GM23338 (cell line): Measurements from ENCODE around the gene TMEM126B. TPM values are rescaled to one million over a fixed set of nuclear protein-coding genes. Genes with fewer than 3 reads are reported as not detected.
A peak's percentile ranks its signal among the peaks of the same experiment; 100 is the strongest.

Source experiments
- ATAC-seq: fragments of 200-7000 bp; cut with Tn5 transposase; 3 replicates; pipeline ENCODE4 v1.9.1; 2020
- DNase-seq: peaks from one replicate; pipeline ENCODE4 v3.0.0-alpha.2; 2015; ENCODE audit warnings: low spot score
- H2AFZ ChIP-seq: fragments of 200-600 bp; sonication (generic); 2 replicates; pipeline ENCODE4 v1.8.0; 2016; ENCODE audit warnings: antibody characterized with exemption, mild to moderate bottlenecking, moderate library complexity
- H3F3A ChIP-seq: fragments of 200-600 bp; sonication (generic); replicated peaks from 2 replicates; pipeline ENCODE4 v1.8.0; 2017; ENCODE audit warnings: antibody characterized with exemption, mixed run types, low read depth
- H3K27ac ChIP-seq: fragments of 200-600 bp; sonication (generic); 2 replicates; pipeline ENCODE4 v1.6.1; 2016; ENCODE audit warnings: low read depth
- H3K27me3 ChIP-seq: fragments of 200-600 bp; sonication (generic); 2 replicates; pipeline ENCODE4 v1.8.0; 2016; ENCODE audit warnings: mild to moderate bottlenecking, mixed run types, moderate library complexity; ENCODE audit not compliant: insufficient read depth
- H3K36me3 ChIP-seq: fragments of 200-600 bp; sonication (generic); 2 replicates; pipeline ENCODE4 v1.8.0; 2016; ENCODE audit warnings: mild to moderate bottlenecking; ENCODE audit not compliant: insufficient read depth
- H3K4me1 ChIP-seq: fragments of 200-600 bp; sonication (generic); 2 replicates; pipeline ENCODE4 v1.8.0; 2016; ENCODE audit warnings: mild to moderate bottlenecking, moderate library complexity; ENCODE audit not compliant: insufficient read depth
- H3K4me2 ChIP-seq: fragments of 200-600 bp; sonication (generic); 2 replicates; pipeline ENCODE4 v1.7.1; 2017; ENCODE audit warnings: mixed run types
- H3K4me3 ChIP-seq: fragments of 200-600 bp; sonication (generic); 2 replicates; pipeline ENCODE4 v1.6.1; 2016; ENCODE audit warnings: mixed run types
- H3K79me2 ChIP-seq: fragments of 200-600 bp; sonication (generic); replicated peaks from 2 replicates; pipeline ENCODE4 v1.8.0; 2017; ENCODE audit warnings: mild to moderate bottlenecking; ENCODE audit not compliant: insufficient read depth
- H3K9me2 ChIP-seq: fragments of 200-600 bp; sonication (generic); 2 replicates; pipeline ENCODE4 v1.8.0; 2017; ENCODE audit not compliant: insufficient read depth
- H4K20me1 ChIP-seq: fragments of 200-600 bp; sonication (generic); replicated peaks from 2 replicates; pipeline ENCODE4 v1.8.0; 2017; ENCODE audit warnings: mild to moderate bottlenecking; ENCODE audit not compliant: insufficient read depth
- H3K27ac Mint-ChIP-seq: 2 replicates; pipeline ENCODE4 v1.8.0; 2020; ENCODE audit warnings: inconsistent platforms, mild to moderate bottlenecking, moderate library complexity, mixed read lengths
- H3K27me3 Mint-ChIP-seq: 3 replicates; pipeline ENCODE4 v1.8.0; 2022; ENCODE audit warnings: low read depth, mild to moderate bottlenecking, moderate library complexity, mixed read lengths, inconsistent platforms; ENCODE audit not compliant: insufficient read depth, poor library complexity
- H3K36me3 Mint-ChIP-seq: 3 replicates; pipeline ENCODE4 v1.8.0; 2021; ENCODE audit warnings: low read depth, mild to moderate bottlenecking, inconsistent platforms, moderate library complexity, mixed read lengths
- H3K4me1 Mint-ChIP-seq: 3 replicates; pipeline ENCODE4 v1.8.0; 2020; ENCODE audit warnings: mild to moderate bottlenecking, inconsistent platforms, mixed read lengths
- H3K4me3 Mint-ChIP-seq: 3 replicates; pipeline ENCODE4 v1.8.0; 2021; ENCODE audit warnings: moderate library complexity, mild to moderate bottlenecking, inconsistent platforms, mixed read lengths
- H3K9me3 Mint-ChIP-seq: 3 replicates; pipeline ENCODE4 v1.8.0; 2020; ENCODE audit warnings: moderate library complexity, mild to moderate bottlenecking, inconsistent platforms, mixed read lengths
- CREB1 ChIP-seq: fragments of 250-450 bp; sonication (Bioruptor Pico); IDR thresholded peaks from 2 replicates; pipeline ENCODE4 v1.5.0; 2020; ENCODE audit warnings: low read depth, mild to moderate bottlenecking, moderate library complexity
- ETS1 ChIP-seq: IDR thresholded peaks from 2 replicates; pipeline ENCODE4 v1.6.1; 2016; ENCODE audit warnings: antibody characterized with exemption
- EZH2 ChIP-seq: fragments of 200-600 bp; sonication (generic); IDR thresholded peaks from one replicate; pipeline ENCODE4 v1.8.0; 2017; ENCODE audit warnings: antibody characterized with exemption, mild to moderate bottlenecking, low read depth; ENCODE audit not compliant: unreplicated experiment
- EZH2phosphoT487 ChIP-seq: fragments of 200-600 bp; sonication (generic); IDR thresholded peaks from one replicate; pipeline ENCODE4 v1.8.1; 2018; ENCODE audit warnings: antibody characterized with exemption; ENCODE audit not compliant: unreplicated experiment
- JUNB ChIP-seq: IDR thresholded peaks from one replicate; pipeline ENCODE4 v1.6.1; 2016; ENCODE audit warnings: antibody characterized with exemption; ENCODE audit not compliant: unreplicated experiment
- STAT1 ChIP-seq: IDR thresholded peaks from one replicate; pipeline ENCODE4 v1.6.1; 2016; ENCODE audit warnings: antibody characterized with exemption; ENCODE audit not compliant: unreplicated experiment
- polyA plus RNA-seq: library from polyadenylated mRNA; unstranded; fragments of >200 nt; fragmentation: Nextera tagmentation; extraction: Ambion mirVana; gene quantifications from 2 replicates; pipeline ENCODE4 v1.2.1, GENCODE V29; 2016
- total RNA-seq: library from RNA; depleted of rRNA; stranded (reverse); fragments of >200 nt; shearing (Covaris generic); gene quantifications from 2 replicates; pipeline ENCODE4 v1.2.3, GENCODE V29; 2014
- TF ChIP-seq, protein P1 (sequence below), 2 experiments: fragments of 200-600 bp in 1 of 2; sonication (generic) in 1 of 2; conservative IDR thresholded peaks; 2 replicates each; pipeline versions ENCODE4 v1.5.1 to v1.6.1; 2016 to 2017; ENCODE audit warnings: antibody characterized with exemption in 2 of 2, low read depth in 2 of 2, mild to moderate bottlenecking in 2 of 2, moderate library complexity in 1 of 2
- TF ChIP-seq, protein P2 (sequence below): IDR thresholded peaks from one replicate; pipeline ENCODE4 v1.6.1; 2018; ENCODE audit warnings: antibody characterized with exemption; ENCODE audit not compliant: unreplicated experiment

The TMEM126B gene
- total and polyA plus RNA-seq, 2 experiments from 2014 or later: 93.0 to 169 TPM

- DNase-seq (no peak), ATAC-seq (no peak)
- no peaks in the 10 kb centered on the region for H3F3A ChIP-seq
- Mint-ChIP-seq H3K36me3 (peaks cover 6% of the 10 kb centered on the region; the same call in 1 of the 3 replicates), H3K4me1 (peaks cover 8% of the 10 kb centered on the region; the same call in 1 of the 3 replicates), H3K9me3 (peaks cover 20% of the 10 kb centered on the region; the same call in 2 of the 3 replicates), H3K27ac (no peak overlapping the region), H3K27me3 (peaks cover 3% of the 10 kb centered on the region), H3K4me3 (no peak overlapping the region)
- H4K20me1 ChIP-seq: no peaks in the 10 kb centered on the region
- H3K4me3 ChIP-seq: no peak overlapping the region
- H3K79me2 ChIP-seq: no peaks in the 10 kb centered on the region
- peaks cover 5% of the 10 kb centered on the region; the same call in 1 of the 2 replicates for H3K4me1 ChIP-seq
- no peak overlapping the region for H2AFZ ChIP-seq
- H3K9me2 ChIP-seq: no peaks in the 10 kb centered on the region
- no peaks in the 10 kb centered on the region for H3K36me3 ChIP-seq
- H3K27me3 ChIP-seq: peaks cover 33% of the 10 kb centered on the region; the same call in 1 of the 2 replicates
- TF ChIP-seq, protein P1, sequence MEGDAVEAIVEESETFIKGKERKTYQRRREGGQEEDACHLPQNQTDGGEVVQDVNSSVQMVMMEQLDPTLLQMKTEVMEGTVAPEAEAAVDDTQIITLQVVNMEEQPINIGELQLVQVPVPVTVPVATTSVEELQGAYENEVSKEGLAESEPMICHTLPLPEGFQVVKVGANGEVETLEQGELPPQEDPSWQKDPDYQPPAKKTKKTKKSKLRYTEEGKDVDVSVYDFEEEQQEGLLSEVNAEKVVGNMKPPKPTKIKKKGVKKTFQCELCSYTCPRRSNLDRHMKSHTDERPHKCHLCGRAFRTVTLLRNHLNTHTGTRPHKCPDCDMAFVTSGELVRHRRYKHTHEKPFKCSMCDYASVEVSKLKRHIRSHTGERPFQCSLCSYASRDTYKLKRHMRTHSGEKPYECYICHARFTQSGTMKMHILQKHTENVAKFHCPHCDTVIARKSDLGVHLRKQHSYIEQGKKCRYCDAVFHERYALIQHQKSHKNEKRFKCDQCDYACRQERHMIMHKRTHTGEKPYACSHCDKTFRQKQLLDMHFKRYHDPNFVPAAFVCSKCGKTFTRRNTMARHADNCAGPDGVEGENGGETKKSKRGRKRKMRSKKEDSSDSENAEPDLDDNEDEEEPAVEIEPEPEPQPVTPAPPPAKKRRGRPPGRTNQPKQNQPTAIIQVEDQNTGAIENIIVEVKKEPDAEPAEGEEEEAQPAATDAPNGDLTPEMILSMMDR (conservative IDR thresholded peaks at IDR 0.05; ENCODE audit: low read depth in 2 of 2): no peak
- TF ChIP-seq STAT1 (no peak), EZH2phosphoT487 (no peak)
- no peak overlapping the region for H3K4me2 ChIP-seq
- H3K27ac ChIP-seq: no peak overlapping the region
Observed at GRCh38 chr11:85673393-85673792, 45.0 kb downstream of the TMEM126B start.

DNA sequence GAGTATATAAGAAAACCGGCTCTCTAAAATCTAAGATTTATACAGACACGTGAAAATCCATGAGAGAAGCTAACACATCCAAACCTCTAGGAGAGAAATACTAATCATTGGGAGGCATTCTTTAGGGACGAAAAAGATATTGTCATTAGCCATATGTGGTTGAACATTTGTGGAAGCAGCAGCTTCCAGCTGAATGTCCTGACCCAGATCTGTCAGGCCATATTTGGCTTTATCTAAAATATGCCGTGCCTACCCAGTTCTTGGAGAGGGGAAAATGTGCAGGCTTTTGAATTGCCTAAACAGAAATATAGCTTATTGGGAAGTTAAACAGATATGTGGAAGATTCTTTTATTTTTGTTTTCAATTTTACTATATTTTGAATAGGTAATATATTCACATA lies 51.2 kb downstream of the TMEM126B start:
- Histone ChIP-seq H3K79me2 (no peaks in the 10 kb centered on the region), H2AFZ (no peak overlapping the region), H4K20me1 (no peaks in the 10 kb centered on the region), H3K9me2 (no peaks in the 10 kb centered on the region), H3K36me3 (no peaks in the 10 kb centered on the region), H3K4me1 (peaks cover 12% of the 10 kb centered on the region), H3K27ac (no peak overlapping the region), H3K27me3 (0 out of 2 replicates have a peak, but pooled peaks cover 6% of the 10 kb centered on the region), H3K4me2 (no peak overlapping the region), H3K4me3 (no peak overlapping the region), H3F3A (no peaks in the 10 kb centered on the region)
- TF ChIP-seq ETS1: no peak
- TF ChIP-seq CREB1: no peak
- no peak for TF ChIP-seq JUNB
- peaks cover 20% of the 10 kb centered on the region; the same call in 2 of the 3 replicates for H3K4me1 Mint-ChIP-seq
- H3K9me3 Mint-ChIP-seq: no peaks in the 10 kb centered on the region
- no peak for DNase-seq
- peaks cover 2% of the 10 kb centered on the region for H3K27me3 Mint-ChIP-seq
- no peak overlapping the region for H3K27ac Mint-ChIP-seq
- H3K36me3 Mint-ChIP-seq: no peaks in the 10 kb centered on the region
- H3K4me3 Mint-ChIP-seq: no peak overlapping the region
- ATAC-seq: no peak

GRCh38 chr11:85680897-85681296 lies 52.5 kb downstream of the TMEM126B start:
- peaks cover 12% of the 10 kb centered on the region for H3K4me1 ChIP-seq

More at GRCh38 chr11:85680897-85681296, 52.5 kb downstream of the TMEM126B start:
- no peaks in the 10 kb centered on the region; the same call in 2 of the 3 replicates for H3K36me3 Mint-ChIP-seq
- peaks cover 20% of the 10 kb centered on the region for H3K4me1 Mint-ChIP-seq
- H3K36me3 ChIP-seq: no peaks in the 10 kb centered on the region
- no peak overlapping the region for H3K27ac Mint-ChIP-seq
- H3K4me3 Mint-ChIP-seq: no peak overlapping the region
- no peaks in the 10 kb centered on the region for H3K9me2 ChIP-seq
- TF ChIP-seq, protein P2, sequence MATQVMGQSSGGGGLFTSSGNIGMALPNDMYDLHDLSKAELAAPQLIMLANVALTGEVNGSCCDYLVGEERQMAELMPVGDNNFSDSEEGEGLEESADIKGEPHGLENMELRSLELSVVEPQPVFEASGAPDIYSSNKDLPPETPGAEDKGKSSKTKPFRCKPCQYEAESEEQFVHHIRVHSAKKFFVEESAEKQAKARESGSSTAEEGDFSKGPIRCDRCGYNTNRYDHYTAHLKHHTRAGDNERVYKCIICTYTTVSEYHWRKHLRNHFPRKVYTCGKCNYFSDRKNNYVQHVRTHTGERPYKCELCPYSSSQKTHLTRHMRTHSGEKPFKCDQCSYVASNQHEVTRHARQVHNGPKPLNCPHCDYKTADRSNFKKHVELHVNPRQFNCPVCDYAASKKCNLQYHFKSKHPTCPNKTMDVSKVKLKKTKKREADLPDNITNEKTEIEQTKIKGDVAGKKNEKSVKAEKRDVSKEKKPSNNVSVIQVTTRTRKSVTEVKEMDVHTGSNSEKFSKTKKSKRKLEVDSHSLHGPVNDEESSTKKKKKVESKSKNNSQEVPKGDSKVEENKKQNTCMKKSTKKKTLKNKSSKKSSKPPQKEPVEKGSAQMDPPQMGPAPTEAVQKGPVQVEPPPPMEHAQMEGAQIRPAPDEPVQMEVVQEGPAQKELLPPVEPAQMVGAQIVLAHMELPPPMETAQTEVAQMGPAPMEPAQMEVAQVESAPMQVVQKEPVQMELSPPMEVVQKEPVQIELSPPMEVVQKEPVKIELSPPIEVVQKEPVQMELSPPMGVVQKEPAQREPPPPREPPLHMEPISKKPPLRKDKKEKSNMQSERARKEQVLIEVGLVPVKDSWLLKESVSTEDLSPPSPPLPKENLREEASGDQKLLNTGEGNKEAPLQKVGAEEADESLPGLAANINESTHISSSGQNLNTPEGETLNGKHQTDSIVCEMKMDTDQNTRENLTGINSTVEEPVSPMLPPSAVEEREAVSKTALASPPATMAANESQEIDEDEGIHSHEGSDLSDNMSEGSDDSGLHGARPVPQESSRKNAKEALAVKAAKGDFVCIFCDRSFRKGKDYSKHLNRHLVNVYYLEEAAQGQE: no peak
- no peak for TF ChIP-seq ETS1
- TF ChIP-seq EZH2: no peak
- H3K9me3 Mint-ChIP-seq: no peaks in the 10 kb centered on the region
- no peaks in the 10 kb centered on the region for H3K79me2 ChIP-seq
- no peak overlapping the region for H3K4me2 ChIP-seq
- no peak overlapping the region for H2AFZ ChIP-seq
- H4K20me1 ChIP-seq: no peaks in the 10 kb centered on the region
- no peaks in the 10 kb centered on the region for H3K27me3 ChIP-seq
- H3F3A ChIP-seq: no peaks in the 10 kb centered on the region
- ATAC-seq (peak; percentile 83), DNase-seq (peak; percentile 55)
- H3K27ac ChIP-seq: no peak overlapping the region
- H3K27me3 Mint-ChIP-seq: peaks cover 2% of the 10 kb centered on the region
- no peak overlapping the region for H3K4me3 ChIP-seq
